EH (cell line): ENCODE data around the gene ALPL.
"Not testable (repeated sequence)": the region's sequence is repeated elsewhere in the genome, so short reads cannot be mapped to it uniquely, and the experiment has no call there.

Experiments
- DNase-seq: peaks from one replicate; pipeline ENCODE4 v3.0.0-alpha.2; 2015; ENCODE audit warnings: low read depth

ALPL gene

DNA sequence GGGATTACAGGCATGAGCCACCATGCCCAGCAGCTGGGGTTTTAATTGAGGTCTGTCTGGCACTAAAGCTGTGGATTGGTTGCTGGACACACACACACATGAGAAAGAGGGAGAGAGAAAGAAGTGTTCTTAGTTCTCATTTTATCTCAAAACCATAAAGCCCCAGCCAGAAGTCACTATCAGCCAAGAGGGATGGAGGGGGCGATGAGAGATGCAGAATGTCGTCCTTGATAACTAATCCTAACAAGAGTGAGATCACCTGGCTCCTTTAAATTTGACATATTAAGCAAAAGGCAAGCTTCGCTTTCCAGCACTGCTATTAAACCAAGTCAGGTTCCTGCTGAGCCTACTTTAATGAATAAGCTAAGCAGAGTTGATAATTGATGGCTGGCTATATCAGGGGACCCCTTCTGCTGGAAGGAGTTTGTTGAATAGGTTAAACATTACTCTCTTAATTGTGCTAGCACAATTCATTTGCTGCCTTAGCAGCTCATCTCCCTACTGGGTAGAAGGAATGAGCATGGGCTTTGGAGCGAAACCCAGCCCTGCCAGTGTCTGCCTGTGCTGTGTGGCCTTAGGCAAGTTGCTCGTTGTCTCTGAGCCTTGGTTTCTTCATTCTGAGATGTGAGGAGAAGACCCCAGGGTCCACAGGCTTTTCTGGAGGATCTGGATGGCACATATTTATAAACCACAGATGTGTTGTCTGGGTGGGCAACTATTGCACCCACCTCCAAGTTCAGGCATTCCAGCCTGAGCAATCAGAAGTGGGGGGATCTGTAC, 50.8 kb downstream of the ALPL start:
- no peak for DNase-seq

DNA sequence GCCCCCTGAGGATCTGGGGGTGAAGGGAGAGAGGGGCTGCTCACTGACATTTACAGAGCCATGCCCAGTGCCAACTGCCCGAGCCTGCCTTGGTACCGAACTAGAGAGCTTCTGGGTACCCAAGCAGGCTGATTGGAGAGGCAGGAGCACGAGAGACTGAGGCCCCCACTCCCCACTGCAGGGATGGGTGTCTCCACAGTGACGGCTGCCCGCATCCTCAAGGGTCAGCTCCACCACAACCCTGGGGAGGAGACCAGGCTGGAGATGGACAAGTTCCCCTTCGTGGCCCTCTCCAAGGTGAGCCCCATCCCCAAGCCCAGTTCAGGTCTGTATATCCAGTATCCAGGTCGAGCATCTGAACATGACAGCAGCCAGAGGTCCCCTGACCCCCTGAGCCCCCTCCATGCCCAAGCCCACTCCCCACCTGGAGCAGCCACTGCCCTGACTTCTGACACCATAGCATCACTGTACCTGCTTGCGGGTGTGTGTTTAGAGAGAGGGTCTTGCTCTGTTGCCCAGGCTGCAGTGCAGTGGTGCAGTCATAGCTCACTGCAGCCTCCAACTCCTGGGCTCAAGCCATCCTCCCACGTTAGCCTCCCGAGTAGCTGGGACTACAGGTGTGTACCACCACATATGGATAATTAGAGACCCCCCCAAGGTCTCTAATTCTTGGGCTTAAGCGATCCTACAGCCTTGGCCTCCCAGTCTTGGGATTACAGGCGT, 51.9 kb downstream of the ALPL start:
- DNase-seq: no peak

DNA sequence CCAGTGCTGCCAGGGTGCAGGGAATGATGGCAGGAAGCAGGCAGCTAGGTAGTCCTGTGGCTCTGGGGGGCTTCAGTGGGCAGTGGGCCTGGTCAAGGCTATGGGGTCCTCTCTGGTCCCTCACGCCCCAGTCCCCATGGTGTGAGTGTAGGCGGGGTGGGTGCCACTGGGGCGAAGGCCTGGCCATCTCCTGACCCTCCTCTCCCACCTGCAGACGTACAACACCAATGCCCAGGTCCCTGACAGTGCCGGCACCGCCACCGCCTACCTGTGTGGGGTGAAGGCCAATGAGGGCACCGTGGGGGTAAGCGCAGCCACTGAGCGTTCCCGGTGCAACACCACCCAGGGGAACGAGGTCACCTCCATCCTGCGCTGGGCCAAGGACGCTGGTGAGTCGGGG, 53.7 kb downstream of the ALPL start:
- DNase-seq: no peak

DNA sequence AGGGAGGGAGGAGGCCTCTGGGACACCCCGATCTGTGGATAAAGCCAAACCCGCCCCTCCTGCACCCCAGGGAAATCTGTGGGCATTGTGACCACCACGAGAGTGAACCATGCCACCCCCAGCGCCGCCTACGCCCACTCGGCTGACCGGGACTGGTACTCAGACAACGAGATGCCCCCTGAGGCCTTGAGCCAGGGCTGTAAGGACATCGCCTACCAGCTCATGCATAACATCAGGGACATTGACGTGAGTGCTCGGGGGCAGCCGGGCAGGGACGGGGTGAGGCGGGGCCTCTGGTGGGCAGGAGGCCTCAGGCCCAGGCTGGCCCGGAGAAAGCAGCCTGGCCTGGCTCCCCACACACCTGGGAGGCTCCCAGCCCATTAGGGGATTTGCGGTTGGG, 54.7 kb downstream of the ALPL start:
- no peak for DNase-seq

DNA sequence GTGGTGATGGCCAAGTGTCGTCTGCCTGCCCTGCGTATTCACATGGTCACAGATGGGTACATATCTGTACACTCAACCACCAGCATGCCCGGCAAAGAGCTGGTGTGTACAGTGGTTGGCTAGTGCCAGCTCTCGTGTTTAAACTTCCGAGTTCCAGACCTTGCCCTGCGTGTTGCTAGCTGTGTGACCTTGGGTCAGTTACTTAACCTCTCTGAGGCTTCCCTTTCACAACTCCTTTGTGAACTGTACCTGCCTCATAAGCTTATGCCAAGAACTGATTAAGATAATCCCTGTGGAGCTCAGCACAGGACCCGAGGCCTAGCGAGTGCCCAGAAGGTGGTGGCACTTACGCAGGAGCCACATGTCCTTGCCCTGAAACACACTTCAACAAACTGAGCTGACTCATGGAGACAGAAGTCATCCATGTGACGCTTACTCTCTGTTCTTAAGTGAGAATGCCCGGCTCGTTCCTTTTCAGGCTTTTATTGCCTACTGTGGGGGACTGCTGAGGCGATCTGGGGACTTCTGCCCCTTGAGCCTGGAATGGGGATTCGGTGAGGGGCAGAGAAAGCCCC, 55.4 kb downstream of the ALPL start:
- DNase-seq: peak; percentile 46

DNA sequence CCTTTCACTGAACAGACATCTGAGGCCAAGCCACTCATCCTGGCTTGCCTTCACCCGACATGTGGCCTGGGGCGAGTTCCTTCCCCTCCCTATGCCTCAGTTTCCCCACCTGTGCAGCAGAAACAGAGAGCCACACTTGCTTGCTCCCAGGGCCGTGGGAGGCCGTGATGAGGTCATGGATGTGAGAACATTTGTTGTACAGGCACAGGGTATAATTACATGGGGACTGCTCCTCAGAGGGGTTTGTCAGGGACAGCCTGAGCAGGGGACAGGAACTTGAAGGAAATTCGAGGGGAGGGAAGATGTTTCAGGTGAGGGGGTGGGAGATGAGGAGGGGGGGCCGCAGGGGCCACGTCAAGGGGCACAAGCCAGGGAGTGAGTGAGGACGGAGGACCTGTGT, 56.1 kb downstream of the ALPL start:
- no peak for DNase-seq

DNA sequence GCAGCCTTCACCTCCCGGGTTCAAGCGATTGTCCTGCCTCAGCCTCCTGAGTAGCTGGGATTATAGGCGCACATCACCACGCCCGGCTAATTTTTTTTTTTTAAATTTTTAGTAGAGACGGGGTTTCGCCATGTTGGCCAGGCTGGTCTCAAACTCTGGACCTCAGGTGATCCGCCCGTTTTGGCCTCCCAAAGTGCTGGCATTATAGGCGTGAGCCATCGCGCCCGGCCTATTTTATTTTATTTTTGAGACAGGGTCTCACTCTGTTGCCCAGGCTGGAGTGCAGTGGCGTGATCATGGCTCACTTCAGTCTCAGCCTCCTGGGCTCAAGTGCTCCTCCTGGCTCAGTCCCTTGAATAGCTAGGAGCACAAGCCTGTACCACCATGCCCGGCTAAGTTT, 57.1 kb downstream of the ALPL start:
- DNase-seq: not testable (repeated sequence)

DNA sequence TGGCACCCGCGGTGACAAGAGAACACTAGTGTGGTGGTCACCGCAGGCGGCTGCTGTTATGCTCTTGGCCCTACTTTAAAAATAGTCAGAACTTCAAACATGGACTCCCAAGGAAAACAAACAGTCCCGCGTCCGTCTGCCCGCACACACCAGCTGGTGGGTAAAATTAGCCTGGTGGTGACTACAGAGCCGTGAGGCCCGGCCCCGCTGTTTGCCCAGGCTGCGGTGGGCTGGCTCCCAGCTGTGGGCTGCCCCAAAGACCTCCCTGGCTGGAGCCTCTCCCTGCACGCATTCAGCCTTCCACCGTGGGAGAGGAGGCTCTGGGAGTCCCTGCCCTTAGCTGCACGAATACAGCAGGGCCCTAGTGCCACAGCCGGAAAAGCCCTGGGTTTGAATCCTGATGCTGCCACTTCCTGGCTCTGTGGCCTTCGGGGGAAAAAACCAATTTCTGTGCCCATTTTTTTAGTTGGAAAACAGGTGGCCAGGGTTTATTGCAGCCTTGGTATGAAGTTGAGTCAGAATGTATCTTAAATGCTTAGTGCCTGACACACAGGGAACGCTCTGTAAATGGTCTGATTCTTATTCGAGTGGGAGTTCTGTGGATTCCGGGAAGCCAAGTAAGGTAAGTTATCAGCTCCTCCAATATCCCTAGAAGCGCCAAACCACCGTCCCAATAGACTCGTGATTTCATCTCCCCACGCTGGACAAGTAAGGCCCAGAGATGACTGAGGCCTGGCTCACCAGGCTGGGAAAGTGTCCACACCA, 58.2 kb downstream of the ALPL start:
- DNase-seq: peak; percentile 78

DNA sequence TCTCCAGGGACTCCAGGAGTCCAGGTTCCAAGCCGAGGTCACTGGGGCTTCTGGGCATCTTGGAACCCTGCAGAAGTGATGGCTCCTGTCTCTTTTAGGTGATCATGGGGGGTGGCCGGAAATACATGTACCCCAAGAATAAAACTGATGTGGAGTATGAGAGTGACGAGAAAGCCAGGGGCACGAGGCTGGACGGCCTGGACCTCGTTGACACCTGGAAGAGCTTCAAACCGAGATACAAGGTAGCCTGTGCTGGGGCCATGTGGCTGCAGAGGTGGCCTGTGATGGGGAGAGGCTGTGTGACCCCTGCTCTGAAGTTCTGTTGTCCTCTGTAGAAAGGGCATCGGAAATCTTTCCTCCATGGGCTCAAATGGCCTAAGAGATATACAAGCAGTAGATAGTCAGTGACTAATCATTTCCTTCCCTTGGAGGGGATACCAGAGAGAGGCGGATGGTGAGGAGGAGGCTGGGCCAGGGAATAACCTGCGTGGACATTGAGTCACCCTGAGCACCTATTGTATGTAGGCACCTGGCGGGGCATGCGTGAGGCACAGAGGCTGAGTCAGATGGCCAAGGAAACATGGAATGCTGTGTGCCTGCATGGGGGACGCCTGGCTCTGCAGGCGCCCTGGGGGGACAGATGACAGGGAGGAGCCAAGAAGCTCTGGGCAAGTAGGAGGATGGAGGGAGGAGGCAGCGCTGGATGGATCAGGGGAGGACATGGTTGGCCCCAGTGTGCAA, 59.0 kb downstream of the ALPL start:
- DNase-seq: peak; percentile 51

DNA sequence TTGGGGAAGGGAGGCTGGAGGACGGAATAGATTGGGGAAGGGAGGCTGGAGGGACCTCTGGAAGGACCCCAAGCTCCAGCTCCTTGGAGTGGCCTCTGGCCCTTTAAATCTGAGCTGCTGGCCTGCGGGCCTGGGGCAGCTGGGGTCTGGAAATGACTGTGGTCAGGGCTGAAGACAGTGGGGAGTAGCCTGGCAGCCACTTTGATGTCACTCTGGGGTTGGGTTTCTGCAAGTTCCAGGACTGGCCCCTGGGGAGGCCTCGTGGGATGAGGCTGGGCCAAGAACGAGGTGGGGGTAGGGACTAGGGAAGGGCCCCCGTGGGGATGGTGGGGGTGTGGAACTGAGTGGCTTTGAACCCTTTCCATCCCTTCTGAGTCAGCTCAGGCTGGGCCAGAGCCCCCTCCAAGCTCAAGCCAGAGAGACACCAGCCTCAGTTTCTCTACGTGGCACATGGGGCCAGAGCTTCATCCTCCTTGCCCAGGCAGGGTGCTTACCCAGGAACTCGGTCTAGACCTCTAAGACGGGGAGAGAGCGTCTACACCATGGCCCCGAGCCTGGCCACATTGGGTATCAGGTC, 59.7 kb downstream of the ALPL start:
- DNase-seq: no peak

DNA sequence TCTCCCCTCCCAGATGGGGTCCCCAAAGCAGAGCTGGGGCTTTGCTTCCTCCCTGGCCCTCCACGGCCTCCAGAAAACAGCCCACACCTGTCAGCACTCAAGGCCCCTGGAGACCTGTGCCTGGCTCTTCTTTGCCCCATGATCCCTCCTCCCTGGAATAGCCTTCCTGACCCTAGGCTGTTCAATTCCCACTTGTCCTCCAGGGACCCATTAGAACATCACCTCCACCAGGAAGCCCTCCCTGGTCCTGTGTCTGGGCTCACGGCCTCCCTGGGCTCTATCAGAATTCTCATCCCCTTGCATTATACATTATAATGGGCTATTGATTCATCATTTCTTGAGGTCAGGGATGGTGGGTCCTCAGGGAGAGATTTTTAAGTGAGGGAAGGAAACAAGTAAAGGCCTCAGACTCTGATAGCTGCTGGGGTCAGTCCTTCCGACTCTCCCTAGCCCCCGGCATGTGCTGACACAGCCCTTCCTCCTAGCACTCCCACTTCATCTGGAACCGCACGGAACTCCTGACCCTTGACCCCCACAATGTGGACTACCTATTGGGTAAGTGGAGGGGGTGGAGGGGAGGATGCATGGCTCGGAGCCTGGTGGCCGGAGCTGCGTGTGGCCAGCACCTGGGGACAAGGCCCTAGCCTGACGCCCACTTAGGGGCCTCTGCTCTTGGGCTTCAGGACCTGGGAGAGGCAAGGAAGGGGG, 60.8 kb downstream of the ALPL start:
- DNase-seq: no peak

DNA sequence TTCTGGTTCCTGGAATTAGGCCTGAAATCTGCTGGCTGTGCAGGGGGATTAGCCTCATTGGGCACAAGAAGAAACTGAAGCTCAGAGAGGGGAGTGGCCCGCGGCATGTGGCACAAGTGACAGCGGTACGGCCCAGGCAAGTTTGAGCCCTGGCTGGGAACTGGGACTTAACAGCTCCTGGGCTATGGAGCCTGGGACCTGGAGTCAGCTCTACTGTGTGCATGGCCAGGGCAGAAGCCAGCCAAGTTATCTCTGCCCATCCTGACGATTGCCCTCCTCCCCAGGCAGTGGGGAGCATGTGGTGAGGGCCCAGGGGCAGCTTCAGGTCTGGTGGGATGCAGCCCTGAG, 61.3 kb downstream of the ALPL start:
- no peak for DNase-seq

DNA sequence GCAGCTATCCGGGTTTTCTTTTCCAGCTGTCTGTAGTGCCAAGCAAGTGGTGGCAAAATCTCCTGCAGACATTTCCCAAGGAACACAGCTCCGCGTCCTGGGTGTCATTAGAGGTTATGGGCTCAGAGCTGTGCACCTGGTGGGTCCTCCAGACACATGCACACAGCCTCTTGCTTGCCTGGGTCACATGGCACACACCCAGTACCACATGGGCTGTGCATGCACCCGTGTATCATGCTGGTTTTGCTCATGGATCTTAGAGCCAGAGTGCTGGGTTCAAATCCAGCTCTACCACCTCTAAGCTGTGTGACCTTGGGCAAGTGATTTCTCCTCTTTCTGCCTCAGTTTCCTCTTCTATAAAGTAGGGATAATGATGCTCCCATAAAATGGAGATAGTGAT, 61.7 kb downstream of the ALPL start:
- DNase-seq: no peak

DNA sequence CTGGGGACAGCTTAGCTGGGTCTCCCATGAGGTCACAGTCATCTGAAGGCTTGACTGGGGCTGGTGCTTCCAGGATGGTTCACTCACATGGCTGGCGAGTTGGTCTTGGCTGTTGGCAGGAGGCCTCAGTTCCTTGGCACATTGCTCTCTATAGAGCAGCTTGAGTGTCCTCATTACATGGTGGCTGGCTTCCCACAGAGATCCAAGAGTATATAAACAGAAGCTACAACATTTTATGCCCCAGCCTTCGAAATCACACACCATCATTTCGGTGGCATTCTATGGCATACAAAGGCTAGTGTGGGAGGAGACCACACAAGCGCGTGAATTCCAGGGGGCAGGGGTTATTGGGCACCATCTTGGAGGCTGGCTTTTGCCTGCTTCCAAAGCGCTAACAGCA, 63.0 kb downstream of the ALPL start:
- DNase-seq: no peak

DNA sequence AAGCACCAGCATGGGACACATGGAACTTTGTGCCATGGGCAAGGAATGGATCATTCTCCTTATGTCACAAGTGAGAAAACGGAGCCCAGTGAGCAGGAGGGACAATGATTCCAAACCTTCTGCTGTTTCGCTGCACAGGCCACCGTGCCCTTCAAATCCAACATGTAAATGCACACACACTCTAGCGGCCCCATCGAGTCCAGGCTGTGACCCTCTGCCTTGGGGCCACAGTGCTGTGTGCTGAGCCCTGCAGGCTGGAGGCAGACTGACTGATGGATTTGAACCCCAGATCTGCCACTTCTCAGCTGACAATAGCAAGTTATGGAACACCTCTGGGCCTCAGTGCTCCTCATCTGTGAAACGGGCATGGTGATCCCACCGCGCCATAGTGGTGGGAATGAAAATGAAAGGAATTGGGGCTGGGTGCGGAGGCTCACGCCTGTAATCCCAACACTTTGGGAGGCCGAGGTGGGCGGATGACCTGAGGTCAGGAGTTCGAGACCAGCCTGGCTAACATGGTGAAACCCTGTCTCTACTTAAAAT, 63.6 kb downstream of the ALPL start:
- DNase-seq: no peak

DNA sequence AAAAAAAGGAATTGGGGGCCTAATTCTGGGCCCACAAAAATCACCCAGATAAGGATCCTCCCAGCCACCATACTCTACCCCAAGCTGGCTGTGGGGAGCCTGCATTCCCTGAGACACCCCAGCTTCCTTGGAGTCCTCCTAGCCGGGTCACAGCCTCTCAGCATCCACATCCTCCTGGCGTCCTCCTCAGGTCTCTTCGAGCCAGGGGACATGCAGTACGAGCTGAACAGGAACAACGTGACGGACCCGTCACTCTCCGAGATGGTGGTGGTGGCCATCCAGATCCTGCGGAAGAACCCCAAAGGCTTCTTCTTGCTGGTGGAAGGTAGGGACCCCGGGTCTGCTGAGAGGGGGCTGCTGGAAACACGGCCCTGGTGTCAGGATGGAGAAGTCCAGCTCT, 64.3 kb downstream of the ALPL start:
- DNase-seq: no peak

DNA sequence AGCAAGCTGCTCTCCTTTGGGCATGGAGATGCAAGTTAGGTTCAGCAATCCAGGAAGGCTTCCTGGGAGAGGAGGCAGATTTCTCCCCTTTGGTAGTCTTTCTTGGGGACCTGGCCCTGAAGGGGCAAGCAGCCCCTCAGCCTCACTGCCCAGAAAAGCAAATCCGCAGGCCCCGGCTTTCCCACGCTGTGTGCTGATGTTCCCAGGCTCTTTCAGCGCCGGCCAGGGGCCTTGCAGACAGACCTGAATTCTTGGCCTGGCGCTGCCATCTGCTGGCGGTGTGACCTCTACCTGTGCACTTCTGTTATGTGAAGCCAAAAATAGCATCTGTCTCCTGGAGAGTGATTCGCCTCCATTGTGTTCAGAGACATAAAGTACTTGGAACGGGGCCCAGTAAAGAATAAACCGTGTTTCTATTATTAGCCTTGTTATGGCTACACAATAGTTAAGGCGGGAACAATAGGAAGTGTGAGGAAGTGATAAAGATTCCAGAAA, 64.8 kb downstream of the ALPL start:
- peak; percentile 78 for DNase-seq

DNA sequence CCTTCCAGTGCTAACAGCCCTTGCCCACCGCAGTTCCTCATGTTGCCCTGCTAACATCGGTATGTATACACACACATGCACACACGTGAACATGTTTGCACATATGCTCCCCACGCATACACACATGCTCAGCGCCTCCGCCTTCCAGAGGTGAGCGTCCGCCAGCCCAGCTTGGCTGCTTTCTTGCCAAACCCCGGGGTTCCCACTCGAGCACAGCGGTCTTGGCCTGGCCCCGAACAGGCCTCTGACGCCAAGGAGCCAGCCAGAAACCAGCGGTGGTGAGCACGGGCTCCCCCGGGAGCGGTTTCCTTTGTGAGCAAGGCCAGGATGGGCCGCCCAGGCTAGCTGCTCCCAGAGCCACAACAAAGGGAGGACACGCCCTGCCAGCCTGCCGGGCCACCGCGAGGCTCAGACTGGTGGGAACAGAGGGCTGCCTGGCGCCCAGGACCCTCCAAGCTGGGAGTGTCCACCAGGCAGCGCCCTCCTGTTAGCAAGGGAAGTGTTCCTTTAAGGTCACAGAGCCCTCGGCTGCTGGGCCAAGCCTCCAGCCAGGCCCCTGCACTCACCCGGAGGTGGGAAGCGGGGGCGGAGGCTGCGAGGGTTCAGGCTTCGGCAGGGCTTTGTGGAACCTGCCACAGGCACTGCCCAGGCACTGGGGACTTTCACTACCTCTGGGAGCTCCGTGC, 65.4 kb downstream of the ALPL start:
- DNase-seq: peak; percentile 10

DNA sequence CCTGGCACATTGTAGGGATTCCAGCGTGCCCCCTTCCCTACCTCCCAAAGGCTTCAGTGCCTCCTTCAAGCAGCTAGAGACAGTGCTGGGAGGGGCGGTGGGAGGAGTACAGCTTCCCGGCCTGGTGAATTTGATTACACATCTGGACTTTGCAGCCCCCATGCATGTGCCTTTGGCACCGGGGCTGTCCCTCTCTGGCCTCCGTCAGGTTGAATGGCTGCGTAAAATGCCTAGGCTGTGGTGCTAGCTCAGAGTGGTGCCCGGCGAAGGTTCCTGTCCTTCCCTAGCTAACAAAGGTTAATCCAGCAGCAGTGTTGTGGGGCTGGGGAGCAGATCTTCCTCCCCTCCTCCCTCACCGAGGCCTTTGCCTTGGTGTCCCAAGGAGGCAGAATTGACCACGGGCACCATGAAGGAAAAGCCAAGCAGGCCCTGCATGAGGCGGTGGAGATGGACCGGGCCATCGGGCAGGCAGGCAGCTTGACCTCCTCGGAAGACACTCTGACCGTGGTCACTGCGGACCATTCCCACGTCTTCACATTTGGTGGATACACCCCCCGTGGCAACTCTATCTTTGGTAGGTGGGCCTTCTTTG, 66.2 kb downstream of the ALPL start:
- DNase-seq: no peak
